ENCODE results near the gene MYOG. TPM values are rescaled to one million over a fixed set of nuclear protein-coding genes. Genes with fewer than 3 reads are reported as not detected.

MYOG gene
- total RNA-seq, 1 donor from 2014 or later = not detected

- Histone ChIP-seq H3K4me3 (ENCODE audit: low read depth, low read length) (no peak overlapping the region), H3K36me3 (ENCODE audit: control insufficient read depth, insufficient read depth, low read length) (no peaks in the 10 kb centered on the region), H3K27me3 (ENCODE audit: control insufficient read depth, insufficient read depth, low read length) (no peaks in the 10 kb centered on the region)
- FAIRE-seq = no peak
- DNase-seq (ENCODE audit: low read depth) = no peak
- TF ChIP-seq CTCF (IDR thresholded peaks at IDR 0.05; ENCODE audit: insufficient read depth, low read length, severe bottlenecking) = no peak
These were observed 14.1 kb upstream of the MYOG start for GRCh38 chr1:203099805-203100515.

GRCh38 chr1:203098914-203099520 lies 13.2 kb upstream of the MYOG start:
- DNase-seq (ENCODE audit: low read depth) (no peak), FAIRE-seq (no peak)
- no peak overlapping the region for H3K4me3 ChIP-seq (ENCODE audit: low read depth, low read length)
- no peaks in the 10 kb centered on the region for H3K27me3 ChIP-seq (ENCODE audit: control insufficient read depth, insufficient read depth, low read length)
- no peak for TF ChIP-seq CTCF (IDR thresholded peaks at IDR 0.05; ENCODE audit: insufficient read depth, low read length, severe bottlenecking)
- H3K36me3 ChIP-seq (ENCODE audit: control insufficient read depth, insufficient read depth, low read length) = no peaks in the 10 kb centered on the region

GRCh38 chr1:203098445-203098844 lies 12.6 kb upstream of the MYOG start:
- no peaks in the 10 kb centered on the region for H3K36me3 ChIP-seq (ENCODE audit: control insufficient read depth, insufficient read depth, low read length)
- no peak for TF ChIP-seq CTCF (IDR thresholded peaks at IDR 0.05; ENCODE audit: insufficient read depth, low read length, severe bottlenecking)
- no peaks in the 10 kb centered on the region for H3K27me3 ChIP-seq (ENCODE audit: control insufficient read depth, insufficient read depth, low read length)
- DNase-seq (ENCODE audit: low read depth) = no peak
- FAIRE-seq = no peak
- H3K4me3 ChIP-seq (ENCODE audit: low read depth, low read length) = no peak overlapping the region

- no peak for TF ChIP-seq CTCF (IDR thresholded peaks at IDR 0.05; ENCODE audit: insufficient read depth, low read length, severe bottlenecking)
- FAIRE-seq = no peak
- Histone ChIP-seq H3K27me3 (ENCODE audit: control insufficient read depth, insufficient read depth, low read length) (no peaks in the 10 kb centered on the region), H3K4me3 (ENCODE audit: low read depth, low read length) (no peak overlapping the region), H3K36me3 (ENCODE audit: control insufficient read depth, insufficient read depth, low read length) (no peaks in the 10 kb centered on the region)
- no peak for DNase-seq (ENCODE audit: low read depth)
These were observed 11.2 kb upstream of the MYOG start for GRCh38 chr1:203097001-203097400.

GRCh38 chr1:203096566-203096965 lies 10.8 kb upstream of the MYOG start:
- Histone ChIP-seq H3K4me3 (ENCODE audit: low read depth, low read length) (no peak overlapping the region), H3K27me3 (ENCODE audit: control insufficient read depth, insufficient read depth, low read length) (no peaks in the 10 kb centered on the region), H3K36me3 (ENCODE audit: control insufficient read depth, insufficient read depth, low read length) (no peaks in the 10 kb centered on the region)
- no peak for TF ChIP-seq CTCF (IDR thresholded peaks at IDR 0.05; ENCODE audit: insufficient read depth, low read length, severe bottlenecking)
- FAIRE-seq (peak; percentile 43), DNase-seq (ENCODE audit: low read depth) (no peak)
